Measurements from ENCODE around the gene INPP1. TPM values are rescaled to one million over a fixed set of nuclear protein-coding genes. Genes with fewer than 3 reads are reported as not detected.

INPP1 gene
- total RNA-seq, 1 experiment from 2014 or later: 2.3 TPM

- TF ChIP-seq ZNF121 (CRISPR knock-in tag; IDR thresholded peaks at IDR 0.05): no peak
- TF ChIP-seq IRF2 (CRISPR knock-in tag; IDR thresholded peaks at IDR 0.05; ENCODE audit: borderline replicate concordance, low read depth): no peak
- TF ChIP-seq TCF7 (CRISPR knock-in tag; IDR thresholded peaks at IDR 0.05; ENCODE audit: low read depth): no peak
These were observed 72.7 kb downstream of the INPP1 start (continued) for GRCh38 chr2:190415794-190416775.

DNA sequence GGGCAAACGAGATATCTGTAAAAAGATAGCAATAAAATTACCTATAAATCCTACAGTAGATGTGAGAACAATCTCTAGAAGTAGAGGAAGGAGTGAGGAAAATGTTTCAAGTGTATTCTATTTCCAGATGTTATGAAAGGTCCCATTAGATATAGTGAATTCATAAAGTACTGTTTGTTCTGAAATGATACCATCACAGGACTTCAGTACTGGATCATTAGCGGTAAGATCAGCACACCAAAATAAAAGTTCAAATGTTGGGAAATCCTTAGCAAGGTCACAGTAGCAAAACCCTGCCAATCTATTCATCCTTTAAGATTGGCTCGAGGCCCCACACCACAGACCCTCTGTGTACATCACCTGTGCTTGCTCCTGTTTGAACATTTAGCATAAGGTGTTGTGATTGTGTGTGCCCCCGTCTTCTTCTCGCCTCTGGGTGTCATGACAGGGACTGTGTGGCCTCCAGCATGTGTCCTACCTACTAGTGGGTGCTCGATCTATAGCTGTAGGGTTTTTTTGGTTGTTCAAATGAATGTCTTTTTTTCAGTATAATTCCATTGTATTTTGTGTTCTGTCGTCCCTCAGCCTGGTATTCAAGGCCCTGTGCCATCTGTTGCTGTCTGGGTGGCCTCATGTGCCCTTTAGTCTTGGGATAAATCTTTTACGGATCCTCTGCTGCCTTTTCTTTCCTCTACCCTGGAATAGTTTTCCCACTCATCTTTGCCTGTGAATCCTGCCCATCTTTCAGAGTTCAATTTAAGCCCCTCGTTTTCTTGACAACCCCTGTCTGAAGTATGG, 73.9 kb downstream of the INPP1 start:
- ATAC-seq: no peak
- H3K9me3 Mint-ChIP-seq: no peaks in the 10 kb centered on the region
- POLR2A ChIA-PET: no interaction called here

More for the DNA sequence above, 73.9 kb downstream of the INPP1 start:
- CTCF ChIA-PET: no interaction called here
- no peaks in the 10 kb centered on the region for H3K36me3 Mint-ChIP-seq
- TF ChIP-seq, protein P1, sequence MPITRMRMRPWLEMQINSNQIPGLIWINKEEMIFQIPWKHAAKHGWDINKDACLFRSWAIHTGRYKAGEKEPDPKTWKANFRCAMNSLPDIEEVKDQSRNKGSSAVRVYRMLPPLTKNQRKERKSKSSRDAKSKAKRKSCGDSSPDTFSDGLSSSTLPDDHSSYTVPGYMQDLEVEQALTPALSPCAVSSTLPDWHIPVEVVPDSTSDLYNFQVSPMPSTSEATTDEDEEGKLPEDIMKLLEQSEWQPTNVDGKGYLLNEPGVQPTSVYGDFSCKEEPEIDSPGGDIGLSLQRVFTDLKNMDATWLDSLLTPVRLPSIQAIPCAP (CRISPR knock-in tag; IDR thresholded peaks at IDR 0.05): no peak
- TF ChIP-seq CREM (CRISPR knock-in tag; IDR thresholded peaks at IDR 0.05) (no peak), FOXK1 (CRISPR knock-in tag; IDR thresholded peaks at IDR 0.05) (no peak), HMGA2 (CRISPR knock-in tag; IDR thresholded peaks at IDR 0.05) (no peak), SOX15 (CRISPR knock-in tag; IDR thresholded peaks at IDR 0.05) (no peak), E2F4 (CRISPR knock-in tag; IDR thresholded peaks at IDR 0.05; ENCODE audit: borderline replicate concordance, low read depth) (no peak), FOXJ3 (CRISPR knock-in tag; IDR thresholded peaks at IDR 0.05; ENCODE audit: borderline replicate concordance) (no peak)
- TF ChIP-seq, protein P2, sequence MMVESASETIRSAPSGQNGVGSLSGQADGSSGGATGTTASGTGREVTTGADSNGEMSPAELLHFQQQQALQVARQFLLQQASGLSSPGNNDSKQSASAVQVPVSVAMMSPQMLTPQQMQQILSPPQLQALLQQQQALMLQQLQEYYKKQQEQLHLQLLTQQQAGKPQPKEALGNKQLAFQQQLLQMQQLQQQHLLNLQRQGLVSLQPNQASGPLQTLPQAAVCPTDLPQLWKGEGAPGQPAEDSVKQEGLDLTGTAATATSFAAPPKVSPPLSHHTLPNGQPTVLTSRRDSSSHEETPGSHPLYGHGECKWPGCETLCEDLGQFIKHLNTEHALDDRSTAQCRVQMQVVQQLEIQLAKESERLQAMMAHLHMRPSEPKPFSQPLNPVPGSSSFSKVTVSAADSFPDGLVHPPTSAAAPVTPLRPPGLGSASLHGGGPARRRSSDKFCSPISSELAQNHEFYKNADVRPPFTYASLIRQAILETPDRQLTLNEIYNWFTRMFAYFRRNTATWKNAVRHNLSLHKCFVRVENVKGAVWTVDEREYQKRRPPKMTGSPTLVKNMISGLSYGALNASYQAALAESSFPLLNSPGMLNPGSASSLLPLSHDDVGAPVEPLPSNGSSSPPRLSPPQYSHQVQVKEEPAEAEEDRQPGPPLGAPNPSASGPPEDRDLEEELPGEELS (CRISPR knock-in tag; IDR thresholded peaks at IDR 0.05): no peak
- TF ChIP-seq, protein P3, sequence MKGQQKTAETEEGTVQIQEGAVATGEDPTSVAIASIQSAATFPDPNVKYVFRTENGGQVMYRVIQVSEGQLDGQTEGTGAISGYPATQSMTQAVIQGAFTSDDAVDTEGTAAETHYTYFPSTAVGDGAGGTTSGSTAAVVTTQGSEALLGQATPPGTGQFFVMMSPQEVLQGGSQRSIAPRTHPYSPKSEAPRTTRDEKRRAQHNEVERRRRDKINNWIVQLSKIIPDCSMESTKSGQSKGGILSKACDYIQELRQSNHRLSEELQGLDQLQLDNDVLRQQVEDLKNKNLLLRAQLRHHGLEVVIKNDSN (CRISPR knock-in tag; IDR thresholded peaks at IDR 0.05): no peak
- TF ChIP-seq, protein P4, sequence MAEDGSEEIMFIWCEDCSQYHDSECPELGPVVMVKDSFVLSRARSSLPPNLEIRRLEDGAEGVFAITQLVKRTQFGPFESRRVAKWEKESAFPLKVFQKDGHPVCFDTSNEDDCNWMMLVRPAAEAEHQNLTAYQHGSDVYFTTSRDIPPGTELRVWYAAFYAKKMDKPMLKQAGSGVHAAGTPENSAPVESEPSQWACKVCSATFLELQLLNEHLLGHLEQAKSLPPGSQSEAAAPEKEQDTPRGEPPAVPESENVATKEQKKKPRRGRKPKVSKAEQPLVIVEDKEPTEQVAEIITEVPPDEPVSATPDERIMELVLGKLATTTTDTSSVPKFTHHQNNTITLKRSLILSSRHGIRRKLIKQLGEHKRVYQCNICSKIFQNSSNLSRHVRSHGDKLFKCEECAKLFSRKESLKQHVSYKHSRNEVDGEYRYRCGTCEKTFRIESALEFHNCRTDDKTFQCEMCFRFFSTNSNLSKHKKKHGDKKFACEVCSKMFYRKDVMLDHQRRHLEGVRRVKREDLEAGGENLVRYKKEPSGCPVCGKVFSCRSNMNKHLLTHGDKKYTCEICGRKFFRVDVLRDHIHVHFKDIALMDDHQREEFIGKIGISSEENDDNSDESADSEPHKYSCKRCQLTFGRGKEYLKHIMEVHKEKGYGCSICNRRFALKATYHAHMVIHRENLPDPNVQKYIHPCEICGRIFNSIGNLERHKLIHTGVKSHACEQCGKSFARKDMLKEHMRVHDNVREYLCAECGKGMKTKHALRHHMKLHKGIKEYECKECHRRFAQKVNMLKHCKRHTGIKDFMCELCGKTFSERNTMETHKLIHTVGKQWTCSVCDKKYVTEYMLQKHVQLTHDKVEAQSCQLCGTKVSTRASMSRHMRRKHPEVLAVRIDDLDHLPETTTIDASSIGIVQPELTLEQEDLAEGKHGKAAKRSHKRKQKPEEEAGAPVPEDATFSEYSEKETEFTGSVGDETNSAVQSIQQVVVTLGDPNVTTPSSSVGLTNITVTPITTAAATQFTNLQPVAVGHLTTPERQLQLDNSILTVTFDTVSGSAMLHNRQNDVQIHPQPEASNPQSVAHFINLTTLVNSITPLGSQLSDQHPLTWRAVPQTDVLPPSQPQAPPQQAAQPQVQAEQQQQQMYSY (CRISPR knock-in tag; IDR thresholded peaks at IDR 0.05): no peak
- TF ChIP-seq, protein P5, sequence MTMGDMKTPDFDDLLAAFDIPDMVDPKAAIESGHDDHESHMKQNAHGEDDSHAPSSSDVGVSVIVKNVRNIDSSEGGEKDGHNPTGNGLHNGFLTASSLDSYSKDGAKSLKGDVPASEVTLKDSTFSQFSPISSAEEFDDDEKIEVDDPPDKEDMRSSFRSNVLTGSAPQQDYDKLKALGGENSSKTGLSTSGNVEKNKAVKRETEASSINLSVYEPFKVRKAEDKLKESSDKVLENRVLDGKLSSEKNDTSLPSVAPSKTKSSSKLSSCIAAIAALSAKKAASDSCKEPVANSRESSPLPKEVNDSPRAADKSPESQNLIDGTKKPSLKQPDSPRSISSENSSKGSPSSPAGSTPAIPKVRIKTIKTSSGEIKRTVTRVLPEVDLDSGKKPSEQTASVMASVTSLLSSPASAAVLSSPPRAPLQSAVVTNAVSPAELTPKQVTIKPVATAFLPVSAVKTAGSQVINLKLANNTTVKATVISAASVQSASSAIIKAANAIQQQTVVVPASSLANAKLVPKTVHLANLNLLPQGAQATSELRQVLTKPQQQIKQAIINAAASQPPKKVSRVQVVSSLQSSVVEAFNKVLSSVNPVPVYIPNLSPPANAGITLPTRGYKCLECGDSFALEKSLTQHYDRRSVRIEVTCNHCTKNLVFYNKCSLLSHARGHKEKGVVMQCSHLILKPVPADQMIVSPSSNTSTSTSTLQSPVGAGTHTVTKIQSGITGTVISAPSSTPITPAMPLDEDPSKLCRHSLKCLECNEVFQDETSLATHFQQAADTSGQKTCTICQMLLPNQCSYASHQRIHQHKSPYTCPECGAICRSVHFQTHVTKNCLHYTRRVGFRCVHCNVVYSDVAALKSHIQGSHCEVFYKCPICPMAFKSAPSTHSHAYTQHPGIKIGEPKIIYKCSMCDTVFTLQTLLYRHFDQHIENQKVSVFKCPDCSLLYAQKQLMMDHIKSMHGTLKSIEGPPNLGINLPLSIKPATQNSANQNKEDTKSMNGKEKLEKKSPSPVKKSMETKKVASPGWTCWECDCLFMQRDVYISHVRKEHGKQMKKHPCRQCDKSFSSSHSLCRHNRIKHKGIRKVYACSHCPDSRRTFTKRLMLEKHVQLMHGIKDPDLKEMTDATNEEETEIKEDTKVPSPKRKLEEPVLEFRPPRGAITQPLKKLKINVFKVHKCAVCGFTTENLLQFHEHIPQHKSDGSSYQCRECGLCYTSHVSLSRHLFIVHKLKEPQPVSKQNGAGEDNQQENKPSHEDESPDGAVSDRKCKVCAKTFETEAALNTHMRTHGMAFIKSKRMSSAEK (CRISPR knock-in tag; IDR thresholded peaks at IDR 0.05; ENCODE audit: borderline replicate concordance): no peak
- TF ChIP-seq, protein P6, sequence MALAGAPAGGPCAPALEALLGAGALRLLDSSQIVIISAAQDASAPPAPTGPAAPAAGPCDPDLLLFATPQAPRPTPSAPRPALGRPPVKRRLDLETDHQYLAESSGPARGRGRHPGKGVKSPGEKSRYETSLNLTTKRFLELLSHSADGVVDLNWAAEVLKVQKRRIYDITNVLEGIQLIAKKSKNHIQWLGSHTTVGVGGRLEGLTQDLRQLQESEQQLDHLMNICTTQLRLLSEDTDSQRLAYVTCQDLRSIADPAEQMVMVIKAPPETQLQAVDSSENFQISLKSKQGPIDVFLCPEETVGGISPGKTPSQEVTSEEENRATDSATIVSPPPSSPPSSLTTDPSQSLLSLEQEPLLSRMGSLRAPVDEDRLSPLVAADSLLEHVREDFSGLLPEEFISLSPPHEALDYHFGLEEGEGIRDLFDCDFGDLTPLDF (CRISPR knock-in tag; IDR thresholded peaks at IDR 0.05): no peak
- no peaks in the 10 kb centered on the region for H3K27me3 Mint-ChIP-seq (ENCODE audit: low read depth)
- no peak for DNase-seq (ENCODE audit: low spot score)
- no peak overlapping the region for H3K4me3 Mint-ChIP-seq
- H3K27ac Mint-ChIP-seq: no peak overlapping the region
- H3K4me1 Mint-ChIP-seq: peaks cover 16% of the 10 kb centered on the region

Data from WTC11 (cell line).